ENCODE data around the gene OR2T29. TPM values are rescaled to one million over a fixed set of nuclear protein-coding genes. Genes with fewer than 3 reads are reported as not detected.

OR2T29 gene
- not detected for total RNA-seq

DNA sequence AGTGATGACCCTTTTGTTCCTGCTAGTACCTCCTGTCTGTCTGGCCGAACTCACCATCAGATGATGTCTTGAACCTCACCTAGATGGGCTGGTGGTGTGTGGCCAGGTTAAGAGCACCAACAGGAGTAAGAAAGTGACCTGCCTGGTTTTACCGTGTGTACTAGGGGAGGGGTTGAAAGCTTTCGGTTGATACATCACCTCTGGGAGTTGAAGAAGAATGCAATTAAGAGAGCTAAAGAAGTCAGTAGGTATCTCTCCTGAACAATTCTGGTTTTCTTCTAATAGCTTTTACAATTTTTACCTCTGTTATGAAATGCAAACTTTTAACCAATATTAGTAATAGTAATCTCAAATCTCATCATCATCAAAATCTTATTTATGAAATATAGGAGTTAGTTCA lies at the start of gene OR2T29:
TSS of gene OR2T29 (minus strand) at position 101 of the 400 bp plus-strand sequence. CDS start 3,281 bp downstream, outside the sequence.

DNA sequence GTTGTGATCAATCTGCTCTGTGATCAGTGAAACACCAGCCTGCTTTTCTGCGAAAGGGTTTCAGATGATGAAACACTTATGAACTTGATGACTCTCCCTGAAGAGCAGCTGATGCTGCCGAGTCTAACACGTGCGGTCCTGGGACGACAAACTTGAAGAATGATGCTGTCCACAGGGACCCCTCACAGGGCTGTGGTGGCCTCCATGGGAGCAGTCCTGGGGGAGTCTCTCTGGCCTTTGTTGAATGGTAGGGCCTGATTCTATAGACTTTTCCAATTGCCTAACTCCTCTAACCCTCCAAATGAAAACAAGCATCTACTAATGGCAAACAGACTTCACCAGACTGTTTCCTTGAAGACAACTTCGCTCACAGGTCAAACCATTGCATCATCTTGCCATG lies 35.0 kb upstream of the OR2T29 start, which contains the start of gene OR2T10:
TSS of gene OR2T10 (minus strand) at position 112 of the 400 bp plus-strand sequence. CDS start 3,932 bp downstream, outside the sequence.

GRCh38 chr1:248574657-248575056 lies 12.1 kb upstream of the OR2T29 start, which contains the start of gene OR2T34:
Gene OR2T34, minus strand, starts transcription at chr1:248574757. Its CDS starts 0 bp downstream, at chr1:248574757.

DNA sequence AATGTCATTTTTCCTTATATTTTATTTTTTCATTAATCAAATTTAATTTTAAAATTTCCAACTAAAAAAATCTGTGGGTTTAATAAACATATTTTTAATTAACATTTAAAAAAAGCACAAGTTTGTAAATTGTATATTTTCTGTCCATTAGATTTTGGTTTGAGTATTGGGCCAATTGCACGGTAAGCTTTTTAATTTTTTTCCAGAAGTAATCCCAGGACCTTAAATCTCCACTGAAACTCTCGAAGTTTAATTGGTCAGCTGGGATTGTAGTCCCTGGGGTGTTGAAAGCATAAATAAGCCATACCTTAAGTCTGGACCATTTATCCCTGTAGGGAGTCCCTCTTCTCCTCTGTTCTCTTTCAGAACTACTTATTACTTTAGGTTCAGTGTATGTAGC lies 54.8 kb downstream of the OR2T29 start, which contains the start of gene OR2G6:
TSS of gene OR2G6 (plus strand) at position 301 of the 400 bp plus-strand sequence. CDS start 13,574 bp downstream, outside the sequence.

Small RNAs within 50 kb of the gene (small RNA-seq; reads per million reads assigned to genes)
- gene RF00019 (ENCODE audit: low replicate concordance) = not detected

Other genes with a start within 250 kb of the OR2T29 start
- not detected for gene OR2M7, start 238.2 kb downstream of the OR2T29 start, total RNA-seq
- gene OR14C36, start 214.0 kb downstream of the OR2T29 start, total RNA-seq = not detected
- gene OR2T4, start 201.1 kb downstream of the OR2T29 start, total RNA-seq = not detected
- not detected for gene OR2T6, start 187.0 kb downstream of the OR2T29 start, total RNA-seq
- gene OR2T1, start 159.7 kb downstream of the OR2T29 start, total RNA-seq = not detected
- gene OR2T2, start 117.1 kb downstream of the OR2T29 start, total RNA-seq = 0.06 TPM
- gene OR2T3, start 89.4 kb downstream of the OR2T29 start, total RNA-seq = not detected
- 0.06 TPM for gene OR2T5, start 74.2 kb downstream of the OR2T29 start, total RNA-seq
- not detected for gene OR2G6, start 54.7 kb downstream of the OR2T29 start, total RNA-seq
- not detected for gene OR2T34, start 12.0 kb upstream of the OR2T29 start, total RNA-seq
- gene OR2T10, start 34.9 kb upstream of the OR2T29 start, total RNA-seq = not detected
- 0.06 TPM for gene OR2T11, start 72.3 kb upstream of the OR2T29 start, total RNA-seq
- not detected for gene OR2T35, start 82.5 kb upstream of the OR2T29 start, total RNA-seq
- not detected for gene OR2T27, start 92.8 kb upstream of the OR2T29 start, total RNA-seq
- not detected for gene OR14I1, start 140.0 kb upstream of the OR2T29 start, total RNA-seq
- gene LYPD8, start 193.0 kb upstream of the OR2T29 start, total RNA-seq = not detected